SK-N-SH treated with all-trans-retinoic acid at 6 μM for 48 hours (cell line): Measurements from ENCODE around the gene RBM45.
A peak's percentile ranks its signal among the peaks of the same experiment; 100 is the strongest.

Experiments
- ATAC-seq: fragments of 200-7000 bp; cut with Tn5 transposase; 3 replicates; pipeline ENCODE4 v1.9.1; 2020; ENCODE audit warnings: mild to moderate bottlenecking, moderate library complexity
- GLIS3 ChIP-seq: fragments of 250-450 bp; sonication (Bioruptor Pico); IDR thresholded peaks from 2 replicates; pipeline ENCODE4 v1.5.0; 2020; ENCODE audit warnings: mild to moderate bottlenecking, moderate library complexity
- ISL1 ChIP-seq: fragments of 250-450 bp; sonication (Bioruptor Pico); IDR thresholded peaks from 2 replicates; pipeline ENCODE4 v2.1.2; 2022; ENCODE audit warnings: mild to moderate bottlenecking, moderate library complexity
- OSR1 ChIP-seq: fragments of 250-450 bp; sonication (Bioruptor Pico); IDR thresholded peaks from 2 replicates; pipeline ENCODE4 v1.8.0; 2022; ENCODE audit warnings: moderate library complexity, mild to moderate bottlenecking, inconsistent platforms
- PPARA ChIP-seq: fragments of 250-450 bp; sonication (Bioruptor Pico); IDR thresholded peaks from 2 replicates; pipeline ENCODE4 v1.5.0; 2020; ENCODE audit warnings: mild to moderate bottlenecking, borderline replicate concordance
- RARB ChIP-seq: fragments of 250-450 bp; sonication (Bioruptor Pico); IDR thresholded peaks from 2 replicates; pipeline ENCODE4 v1.8.0; 2021; ENCODE audit warnings: mild to moderate bottlenecking, moderate library complexity
- SNAI2 ChIP-seq: fragments of 250-450 bp; sonication (Bioruptor Pico); IDR thresholded peaks from 2 replicates; pipeline ENCODE4 v1.5.0; 2020; ENCODE audit warnings: mild to moderate bottlenecking, moderate library complexity
- TCF4 ChIP-seq: fragments of 250-450 bp; sonication (Bioruptor Pico); IDR thresholded peaks from 2 replicates; pipeline ENCODE4 v1.8.0; 2021; ENCODE audit warnings: mild to moderate bottlenecking, moderate library complexity, borderline replicate concordance
- TOX ChIP-seq: fragments of 250-450 bp; sonication (Bioruptor Pico); IDR thresholded peaks from 2 replicates; pipeline ENCODE4 v1.8.0; 2021; ENCODE audit warnings: mild to moderate bottlenecking, moderate library complexity, borderline replicate concordance
- ZC3H10 ChIP-seq: fragments of 250-450 bp; sonication (Bioruptor Pico); IDR thresholded peaks from 2 replicates; pipeline ENCODE4 v1.5.1; 2021; ENCODE audit warnings: mild to moderate bottlenecking, moderate library complexity
- ZFP3 ChIP-seq: fragments of 250-450 bp; sonication (Bioruptor Pico); IDR thresholded peaks from 2 replicates; pipeline ENCODE4 v1.5.0; 2020; ENCODE audit warnings: mild to moderate bottlenecking, moderate library complexity
- ZFP30 ChIP-seq: fragments of 450-650 bp; formaldehyde crosslinking; IDR thresholded peaks from 2 replicates; pipeline ENCODE4 v1.5.0; 2022; ENCODE audit warnings: mild to moderate bottlenecking, moderate library complexity
- ZNF565 ChIP-seq: fragments of 450-650 bp; formaldehyde crosslinking; conservative IDR thresholded peaks from 2 replicates; pipeline ENCODE4 v1.5.0; 2020; ENCODE audit warnings: low read depth, mild to moderate bottlenecking, moderate library complexity
- ZNF8 ChIP-seq: fragments of 450-650 bp; formaldehyde crosslinking; IDR thresholded peaks from 2 replicates; pipeline ENCODE4 v1.5.0; 2020; ENCODE audit warnings: mild to moderate bottlenecking, moderate library complexity
- TF ChIP-seq, protein P1 (sequence below): fragments of 250-450 bp; sonication (Bioruptor Pico); IDR thresholded peaks from 2 replicates; pipeline ENCODE4 v1.8.0; 2021; ENCODE audit warnings: low read depth, mild to moderate bottlenecking, moderate library complexity, borderline replicate concordance
- TF ChIP-seq, protein P2 (sequence below): fragments of 250-450 bp; sonication (Bioruptor Pico); IDR thresholded peaks from 2 replicates; pipeline ENCODE4 v1.5.1; 2021; ENCODE audit warnings: mild to moderate bottlenecking, moderate library complexity
- TF ChIP-seq, protein P3 (sequence below): fragments of 250-450 bp; sonication (Bioruptor Pico); IDR thresholded peaks from 2 replicates; pipeline ENCODE4 v1.5.0; 2020; ENCODE audit warnings: mild to moderate bottlenecking, moderate library complexity
- TF ChIP-seq, protein P4 (sequence below): fragments of 250-450 bp; sonication (Bioruptor Pico); IDR thresholded peaks from 2 replicates; pipeline ENCODE4 v1.5.1; 2020; ENCODE audit warnings: low read depth, mild to moderate bottlenecking, moderate library complexity

The RBM45 gene

DNA sequence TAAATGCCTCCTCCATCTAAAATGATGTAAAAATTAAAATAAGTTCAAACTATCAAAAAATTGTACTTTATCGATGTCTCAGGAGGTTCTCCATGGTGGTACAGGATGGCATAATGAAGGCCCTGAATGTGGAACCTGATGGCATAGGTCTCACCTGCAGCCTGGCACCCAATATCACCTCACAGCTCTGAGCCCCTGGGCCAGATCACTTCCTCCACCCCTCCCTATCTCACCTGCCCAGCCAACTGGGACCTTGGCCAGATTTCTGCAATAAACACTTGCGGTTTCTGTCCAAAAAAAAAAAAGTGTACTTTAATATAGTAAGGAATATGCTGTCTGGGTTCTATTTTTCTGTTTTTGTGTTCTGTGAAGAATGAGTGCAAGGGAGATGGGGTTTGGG lies 6.7 kb upstream of the RBM45 start:
- no peak for ATAC-seq
- TF ChIP-seq ZFP3 (CRISPR knock-in tag) (no peak), ZNF8 (CRISPR knock-in tag) (no peak)
- TF ChIP-seq, protein P1, sequence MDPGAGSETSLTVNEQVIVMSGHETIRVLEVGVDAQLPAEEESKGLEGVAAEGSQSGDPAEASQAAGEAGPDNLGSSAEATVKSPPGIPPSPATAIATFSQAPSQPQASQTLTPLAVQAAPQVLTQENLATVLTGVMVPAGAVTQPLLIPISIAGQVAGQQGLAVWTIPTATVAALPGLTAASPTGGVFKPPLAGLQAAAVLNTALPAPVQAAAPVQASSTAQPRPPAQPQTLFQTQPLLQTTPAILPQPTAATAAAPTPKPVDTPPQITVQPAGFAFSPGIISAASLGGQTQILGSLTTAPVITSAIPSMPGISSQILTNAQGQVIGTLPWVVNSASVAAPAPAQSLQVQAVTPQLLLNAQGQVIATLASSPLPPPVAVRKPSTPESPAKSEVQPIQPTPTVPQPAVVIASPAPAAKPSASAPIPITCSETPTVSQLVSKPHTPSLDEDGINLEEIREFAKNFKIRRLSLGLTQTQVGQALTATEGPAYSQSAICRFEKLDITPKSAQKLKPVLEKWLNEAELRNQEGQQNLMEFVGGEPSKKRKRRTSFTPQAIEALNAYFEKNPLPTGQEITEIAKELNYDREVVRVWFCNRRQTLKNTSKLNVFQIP (CRISPR knock-in tag) = no peak

DNA sequence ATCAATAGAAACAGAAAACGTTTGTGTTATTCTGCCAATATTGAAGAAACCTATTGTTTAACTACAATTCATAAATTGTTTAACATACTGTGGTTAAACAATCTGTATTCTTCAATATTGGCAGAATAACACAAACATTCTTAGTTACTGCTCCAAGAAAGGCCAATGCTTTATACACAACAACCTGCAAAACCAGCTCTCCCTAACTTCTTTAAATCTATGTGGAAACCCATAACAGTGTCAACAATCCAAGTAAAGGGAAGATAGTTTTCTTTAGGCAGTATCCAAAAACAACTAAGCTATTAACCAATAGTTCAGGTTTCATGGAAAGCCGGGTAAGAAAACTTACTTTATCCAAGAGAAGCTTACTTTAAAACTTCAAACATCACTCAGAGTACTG lies 6.2 kb upstream of the RBM45 start:
- TF ChIP-seq, protein P2, sequence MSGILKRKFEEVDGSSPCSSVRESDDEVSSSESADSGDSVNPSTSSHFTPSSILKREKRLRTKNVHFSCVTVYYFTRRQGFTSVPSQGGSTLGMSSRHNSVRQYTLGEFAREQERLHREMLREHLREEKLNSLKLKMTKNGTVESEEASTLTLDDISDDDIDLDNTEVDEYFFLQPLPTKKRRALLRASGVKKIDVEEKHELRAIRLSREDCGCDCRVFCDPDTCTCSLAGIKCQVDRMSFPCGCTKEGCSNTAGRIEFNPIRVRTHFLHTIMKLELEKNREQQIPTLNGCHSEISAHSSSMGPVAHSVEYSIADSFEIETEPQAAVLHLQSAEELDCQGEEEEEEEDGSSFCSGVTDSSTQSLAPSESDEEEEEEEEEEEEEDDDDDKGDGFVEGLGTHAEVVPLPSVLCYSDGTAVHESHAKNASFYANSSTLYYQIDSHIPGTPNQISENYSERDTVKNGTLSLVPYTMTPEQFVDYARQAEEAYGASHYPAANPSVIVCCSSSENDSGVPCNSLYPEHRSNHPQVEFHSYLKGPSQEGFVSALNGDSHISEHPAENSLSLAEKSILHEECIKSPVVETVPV = no peak
- no peak for TF ChIP-seq OSR1 (CRISPR knock-in tag)
- no peak for TF ChIP-seq ZNF565 (CRISPR knock-in tag)
- TF ChIP-seq TCF4 = no peak
- TF ChIP-seq RARB = no peak
- TF ChIP-seq, protein P3, sequence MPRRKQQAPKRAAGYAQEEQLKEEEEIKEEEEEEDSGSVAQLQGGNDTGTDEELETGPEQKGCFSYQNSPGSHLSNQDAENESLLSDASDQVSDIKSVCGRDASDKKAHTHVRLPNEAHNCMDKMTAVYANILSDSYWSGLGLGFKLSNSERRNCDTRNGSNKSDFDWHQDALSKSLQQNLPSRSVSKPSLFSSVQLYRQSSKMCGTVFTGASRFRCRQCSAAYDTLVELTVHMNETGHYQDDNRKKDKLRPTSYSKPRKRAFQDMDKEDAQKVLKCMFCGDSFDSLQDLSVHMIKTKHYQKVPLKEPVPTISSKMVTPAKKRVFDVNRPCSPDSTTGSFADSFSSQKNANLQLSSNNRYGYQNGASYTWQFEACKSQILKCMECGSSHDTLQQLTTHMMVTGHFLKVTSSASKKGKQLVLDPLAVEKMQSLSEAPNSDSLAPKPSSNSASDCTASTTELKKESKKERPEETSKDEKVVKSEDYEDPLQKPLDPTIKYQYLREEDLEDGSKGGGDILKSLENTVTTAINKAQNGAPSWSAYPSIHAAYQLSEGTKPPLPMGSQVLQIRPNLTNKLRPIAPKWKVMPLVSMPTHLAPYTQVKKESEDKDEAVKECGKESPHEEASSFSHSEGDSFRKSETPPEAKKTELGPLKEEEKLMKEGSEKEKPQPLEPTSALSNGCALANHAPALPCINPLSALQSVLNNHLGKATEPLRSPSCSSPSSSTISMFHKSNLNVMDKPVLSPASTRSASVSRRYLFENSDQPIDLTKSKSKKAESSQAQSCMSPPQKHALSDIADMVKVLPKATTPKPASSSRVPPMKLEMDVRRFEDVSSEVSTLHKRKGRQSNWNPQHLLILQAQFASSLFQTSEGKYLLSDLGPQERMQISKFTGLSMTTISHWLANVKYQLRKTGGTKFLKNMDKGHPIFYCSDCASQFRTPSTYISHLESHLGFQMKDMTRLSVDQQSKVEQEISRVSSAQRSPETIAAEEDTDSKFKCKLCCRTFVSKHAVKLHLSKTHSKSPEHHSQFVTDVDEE (CRISPR knock-in tag) = no peak
- no peak for TF ChIP-seq ZC3H10
- TF ChIP-seq, all 23 proteins: peak for 0

DNA sequence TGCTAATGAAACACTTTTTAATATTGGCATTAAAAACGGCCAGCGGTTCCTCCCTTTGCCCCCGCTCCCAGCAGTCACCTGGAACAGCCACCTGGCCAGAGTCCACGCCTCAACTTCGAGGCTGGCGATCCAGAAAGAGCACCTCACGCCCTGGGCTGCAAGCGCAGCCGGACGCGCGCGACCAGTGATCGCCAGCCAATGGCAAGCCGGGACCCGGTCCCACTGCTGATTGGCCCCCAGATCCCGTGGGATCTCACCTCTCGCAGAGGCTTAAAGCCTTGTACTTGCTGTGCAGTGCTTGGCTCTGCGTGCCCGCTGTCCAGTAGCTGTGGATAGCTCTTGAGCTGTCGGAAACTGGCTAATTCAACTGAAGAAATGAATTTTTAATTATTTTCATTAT lies 4.1 kb upstream of the RBM45 start:
- TF ChIP-seq ZFP30 (CRISPR knock-in tag) (no peak), SNAI2 (CRISPR knock-in tag) (no peak), TOX (CRISPR knock-in tag) (no peak), ISL1 (no peak), TCF4 (no peak), PPARA (CRISPR knock-in tag) (no peak), ZNF8 (CRISPR knock-in tag) (no peak), OSR1 (CRISPR knock-in tag) (no peak), GLIS3 (no peak), ZFP3 (CRISPR knock-in tag) (no peak)
- TF ChIP-seq, protein P3 (CRISPR knock-in tag) = no peak
- TF ChIP-seq, protein P4, sequence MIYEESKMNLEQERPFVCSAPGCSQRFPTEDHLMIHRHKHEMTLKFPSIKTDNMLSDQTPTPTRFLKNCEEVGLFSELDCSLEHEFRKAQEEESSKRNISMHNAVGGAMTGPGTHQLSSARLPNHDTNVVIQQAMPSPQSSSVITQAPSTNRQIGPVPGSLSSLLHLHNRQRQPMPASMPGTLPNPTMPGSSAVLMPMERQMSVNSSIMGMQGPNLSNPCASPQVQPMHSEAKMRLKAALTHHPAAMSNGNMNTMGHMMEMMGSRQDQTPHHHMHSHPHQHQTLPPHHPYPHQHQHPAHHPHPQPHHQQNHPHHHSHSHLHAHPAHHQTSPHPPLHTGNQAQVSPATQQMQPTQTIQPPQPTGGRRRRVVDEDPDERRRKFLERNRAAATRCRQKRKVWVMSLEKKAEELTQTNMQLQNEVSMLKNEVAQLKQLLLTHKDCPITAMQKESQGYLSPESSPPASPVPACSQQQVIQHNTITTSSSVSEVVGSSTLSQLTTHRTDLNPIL (CRISPR knock-in tag) = no peak
- ATAC-seq = no peak

More for the DNA sequence above, 6.2 kb upstream of the RBM45 start:
- ATAC-seq = no peak

DNA sequence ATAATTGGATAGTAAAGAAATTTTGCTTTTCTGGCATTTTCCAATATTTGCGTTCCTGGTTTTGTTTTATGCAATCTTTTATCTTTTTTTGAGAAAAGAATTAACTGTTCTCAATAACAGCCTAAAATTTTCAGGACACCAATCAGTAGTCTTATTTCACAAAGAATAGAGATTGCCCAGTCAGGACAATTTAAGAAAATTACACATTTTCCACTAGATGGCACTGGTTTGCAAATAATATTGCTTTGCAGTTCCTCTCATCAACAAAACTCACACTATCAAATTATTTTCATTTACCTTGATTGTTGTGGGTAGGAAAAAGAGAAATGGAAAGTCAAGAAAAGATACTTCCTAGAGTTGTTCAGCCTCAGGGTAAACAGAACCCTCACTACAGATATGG lies 2.4 kb upstream of the RBM45 start:
- peak; percentile 34; the same call in 2 of the 3 replicates for ATAC-seq
- no peak for TF ChIP-seq RARB
- TF ChIP-seq, protein P3 (CRISPR knock-in tag) = no peak
